ENCODE data around the gene TCEA2. TPM values are rescaled to one million over a fixed set of nuclear protein-coding genes. Genes with fewer than 3 reads are reported as not detected.

TCEA2 gene
- total and polyA plus RNA-seq, 2 experiments from 2014 or later: 96.0 to 169 TPM

DNA sequence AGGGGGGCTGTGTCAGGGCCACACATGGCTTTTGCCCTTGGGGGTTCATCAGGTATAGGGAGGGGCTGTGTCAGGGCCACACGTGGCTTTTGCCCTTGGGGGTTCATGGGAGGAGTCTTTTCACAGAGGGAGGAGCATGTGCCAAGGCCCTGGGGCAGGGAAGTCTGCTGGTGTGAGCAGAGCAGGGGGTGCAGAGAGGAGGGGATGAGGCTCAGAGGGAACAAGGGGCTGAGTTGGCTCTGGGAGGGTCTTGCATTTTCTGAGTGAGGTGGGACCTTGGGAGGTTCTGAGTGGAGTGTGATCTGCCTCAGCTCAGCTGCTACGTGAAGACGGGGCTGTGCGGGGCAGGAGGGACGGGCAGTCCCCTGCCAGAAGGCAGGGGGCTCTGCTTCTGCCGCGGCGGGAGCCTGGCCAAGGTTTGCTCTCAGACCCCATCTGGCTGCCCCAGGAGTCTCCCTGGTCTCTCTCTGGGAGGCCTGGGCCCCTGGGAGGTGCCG, 7.6 kb upstream of the TCEA2 start:
- no peaks in the 10 kb centered on the region for H3K9me3 ChIP-seq (ENCODE audit: low read depth)
- H3K4me3 ChIP-seq: no peak overlapping the region
- H3K4me1 ChIP-seq (ENCODE audit: low read depth): peaks cover 5% of the 10 kb centered on the region
- no peak overlapping the region for H3K27ac ChIP-seq
- no peaks in the 10 kb centered on the region for H3K36me3 ChIP-seq
- peaks cover 11% of the 10 kb centered on the region for H3K27me3 ChIP-seq
- DNase-seq (ENCODE audit: low read depth in 1 of 2, low spot score in 1 of 2): no peak
- TF ChIP-seq, protein P1, sequence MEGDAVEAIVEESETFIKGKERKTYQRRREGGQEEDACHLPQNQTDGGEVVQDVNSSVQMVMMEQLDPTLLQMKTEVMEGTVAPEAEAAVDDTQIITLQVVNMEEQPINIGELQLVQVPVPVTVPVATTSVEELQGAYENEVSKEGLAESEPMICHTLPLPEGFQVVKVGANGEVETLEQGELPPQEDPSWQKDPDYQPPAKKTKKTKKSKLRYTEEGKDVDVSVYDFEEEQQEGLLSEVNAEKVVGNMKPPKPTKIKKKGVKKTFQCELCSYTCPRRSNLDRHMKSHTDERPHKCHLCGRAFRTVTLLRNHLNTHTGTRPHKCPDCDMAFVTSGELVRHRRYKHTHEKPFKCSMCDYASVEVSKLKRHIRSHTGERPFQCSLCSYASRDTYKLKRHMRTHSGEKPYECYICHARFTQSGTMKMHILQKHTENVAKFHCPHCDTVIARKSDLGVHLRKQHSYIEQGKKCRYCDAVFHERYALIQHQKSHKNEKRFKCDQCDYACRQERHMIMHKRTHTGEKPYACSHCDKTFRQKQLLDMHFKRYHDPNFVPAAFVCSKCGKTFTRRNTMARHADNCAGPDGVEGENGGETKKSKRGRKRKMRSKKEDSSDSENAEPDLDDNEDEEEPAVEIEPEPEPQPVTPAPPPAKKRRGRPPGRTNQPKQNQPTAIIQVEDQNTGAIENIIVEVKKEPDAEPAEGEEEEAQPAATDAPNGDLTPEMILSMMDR (IDR thresholded peaks at IDR 0.05; ENCODE audit: low read depth, low read length): no peak

DNA sequence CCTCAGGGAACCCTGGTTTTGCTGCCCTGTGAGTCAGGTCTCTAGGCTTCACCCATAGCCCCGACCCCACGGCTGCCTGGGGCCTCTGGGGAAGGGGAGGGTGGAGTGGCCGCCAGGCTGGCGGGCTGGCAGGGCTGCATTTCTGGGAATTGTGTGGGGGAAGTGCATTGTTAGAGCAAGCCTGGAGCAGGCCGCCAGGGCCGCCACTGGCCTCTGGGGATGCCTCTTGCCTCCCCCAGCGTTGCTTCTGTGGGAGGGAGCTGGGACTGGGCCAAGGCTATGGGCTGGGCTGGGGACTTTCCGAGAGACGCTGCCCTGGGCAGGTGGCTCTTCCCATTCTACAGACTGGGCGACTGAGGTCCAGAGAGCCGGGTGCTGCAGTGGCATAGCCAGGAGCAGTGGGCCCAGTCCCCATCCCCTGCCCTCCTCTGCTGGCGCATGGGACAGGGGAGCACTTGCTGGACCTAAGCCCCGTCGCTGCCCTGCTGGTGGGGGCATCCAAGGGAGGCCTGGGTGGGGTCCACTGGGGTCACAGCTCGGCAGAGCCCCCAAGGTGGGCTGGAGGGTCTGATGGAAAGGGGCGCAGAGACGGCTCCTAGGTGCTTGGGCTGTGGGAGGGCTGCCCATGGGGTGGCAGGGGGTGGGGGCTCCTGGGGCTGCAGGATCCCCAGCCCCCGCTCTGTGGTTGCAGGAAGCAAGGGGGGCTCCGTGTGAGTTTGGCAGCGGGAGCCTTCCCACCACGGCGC, 6.9 kb upstream of the TCEA2 start:
- Histone ChIP-seq H3K36me3 (no peaks in the 10 kb centered on the region), H3K9me3 (ENCODE audit: low read depth) (no peaks in the 10 kb centered on the region), H3K4me1 (ENCODE audit: low read depth) (peaks cover 5% of the 10 kb centered on the region), H3K27ac (no peak overlapping the region), H3K27me3 (peaks cover 5% of the 10 kb centered on the region), H3K4me3 (no peak overlapping the region)
- DNase-seq (ENCODE audit: low read depth in 1 of 2, low spot score in 1 of 2): peak in 1 of 2 donors; percentile 81
- TF ChIP-seq, protein P1 (IDR thresholded peaks at IDR 0.05; ENCODE audit: low read depth, low read length): no peak

DNA sequence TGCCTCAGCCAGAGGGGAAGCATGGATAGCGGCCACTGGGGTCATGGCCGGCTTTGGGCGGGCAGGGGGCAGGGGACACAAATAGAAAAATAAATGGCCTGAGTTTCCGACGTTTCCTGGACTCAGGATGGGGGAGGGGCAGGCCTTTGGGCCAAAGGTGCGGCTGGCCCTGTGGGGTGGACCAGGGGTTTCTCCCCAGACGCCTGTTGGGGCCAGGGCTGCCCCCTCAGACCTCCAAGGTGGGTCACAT, 6.4 kb upstream of the TCEA2 start:
- no peak overlapping the region for H3K4me3 ChIP-seq
- H3K27me3 ChIP-seq: no peaks in the 10 kb centered on the region
- no peaks in the 10 kb centered on the region for H3K9me3 ChIP-seq (ENCODE audit: low read depth)
- peaks cover 5% of the 10 kb centered on the region for H3K4me1 ChIP-seq (ENCODE audit: low read depth)
- TF ChIP-seq, protein P1 (IDR thresholded peaks at IDR 0.05; ENCODE audit: low read depth, low read length): no peak
- H3K27ac ChIP-seq: no peak overlapping the region
- no peak for DNase-seq (ENCODE audit: low read depth in 1 of 2, low spot score in 1 of 2)
- H3K36me3 ChIP-seq: no peaks in the 10 kb centered on the region

DNA sequence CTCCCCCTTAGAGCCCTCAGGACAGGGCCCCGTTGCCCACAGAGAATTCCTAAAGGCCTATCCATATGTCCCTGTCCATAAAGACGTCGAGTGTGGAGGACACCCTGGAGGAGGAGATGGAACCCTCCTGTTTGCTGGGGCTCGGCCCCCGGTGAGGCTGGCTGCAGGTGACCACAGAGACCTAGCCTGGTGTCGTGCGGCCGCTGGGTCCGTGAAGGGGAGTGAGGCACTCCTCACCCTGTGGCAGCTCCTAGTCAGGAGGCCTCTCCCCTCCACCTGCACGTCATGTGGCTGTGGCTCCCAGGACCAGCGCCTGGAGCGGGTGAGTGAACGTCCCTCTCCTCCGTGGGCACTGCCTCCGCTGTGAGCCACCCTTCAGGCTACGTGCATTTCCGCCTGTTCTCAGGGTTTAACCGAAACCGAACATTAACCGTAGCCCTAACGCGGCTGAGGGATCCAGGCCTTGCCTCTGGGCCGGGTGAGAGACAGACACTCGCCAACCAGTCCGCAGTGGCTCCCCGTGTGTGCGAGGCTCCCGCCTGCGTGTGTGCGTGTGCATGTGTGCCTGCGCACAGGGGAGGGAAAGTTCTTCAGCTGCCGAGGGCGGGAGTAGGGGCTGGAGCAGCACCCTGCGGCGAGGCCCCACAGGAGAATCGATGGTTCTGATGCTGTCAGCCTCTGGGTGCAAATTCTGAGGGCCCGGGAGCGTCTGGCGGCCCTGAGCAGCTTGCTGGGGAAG, 5.9 kb upstream of the TCEA2 start:
- Histone ChIP-seq H3K36me3 (no peaks in the 10 kb centered on the region), H3K9me3 (ENCODE audit: low read depth) (no peaks in the 10 kb centered on the region), H3K4me1 (ENCODE audit: low read depth) (peaks cover 5% of the 10 kb centered on the region), H3K27me3 (no peaks in the 10 kb centered on the region), H3K4me3 (no peak overlapping the region), H3K27ac (no peak overlapping the region)
- DNase-seq (ENCODE audit: low read depth in 1 of 2, low spot score in 1 of 2): no peak
- TF ChIP-seq, protein P1 (IDR thresholded peaks at IDR 0.05; ENCODE audit: low read depth, low read length): no peak

DNA sequence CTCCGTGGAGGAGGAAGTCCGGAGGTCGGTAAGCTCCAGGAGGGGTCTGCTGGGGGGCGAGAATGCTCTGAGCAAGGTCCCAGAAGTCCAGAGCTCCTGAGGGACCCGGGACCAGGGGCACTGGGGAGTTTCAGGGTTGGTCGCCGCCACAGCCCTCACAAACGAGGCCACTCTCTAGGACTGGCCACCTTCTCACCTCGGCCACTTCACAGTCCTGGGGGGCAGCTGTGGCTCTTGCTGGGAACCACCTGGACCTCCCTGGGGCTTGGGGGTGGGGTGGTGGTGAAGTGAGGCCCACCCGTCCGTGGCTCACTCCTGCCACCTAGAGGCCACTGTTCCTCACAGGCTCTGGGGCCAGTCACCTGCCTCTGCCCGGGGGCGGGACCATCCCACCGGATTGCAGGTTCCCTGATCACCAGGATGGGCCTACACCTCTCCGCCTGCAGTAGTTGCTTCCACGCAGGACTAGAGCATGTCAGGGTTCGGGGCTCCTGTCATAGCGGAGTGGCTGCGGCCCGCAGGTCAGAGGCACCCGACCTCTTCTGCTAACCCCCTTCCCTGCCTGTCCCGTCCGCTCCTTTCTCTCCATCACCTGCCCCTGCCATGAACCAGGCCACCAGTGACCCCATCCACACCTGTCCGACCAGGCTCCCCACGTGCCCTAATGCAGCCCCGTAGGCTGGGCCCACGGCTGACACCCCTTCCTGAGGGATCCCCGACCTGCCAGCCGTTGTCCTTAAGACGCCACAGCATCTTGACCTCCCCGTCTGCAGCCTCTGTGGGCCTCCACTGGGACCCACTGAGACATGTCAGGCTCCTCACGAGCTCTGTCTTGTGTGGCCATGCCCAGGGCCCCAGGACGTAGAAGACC, 5.1 kb upstream of the TCEA2 start:
- DNase-seq (ENCODE audit: low read depth in 1 of 2, low spot score in 1 of 2): peak; percentile 72 to 82
- H3K9me3 ChIP-seq (ENCODE audit: low read depth): no peaks in the 10 kb centered on the region
- H3K27me3 ChIP-seq: no peaks in the 10 kb centered on the region
- H3K27ac ChIP-seq: no peak overlapping the region
- TF ChIP-seq, protein P1 (IDR thresholded peaks at IDR 0.05; ENCODE audit: low read depth, low read length): peak; percentile 81
- peaks cover 10% of the 10 kb centered on the region for H3K4me1 ChIP-seq (ENCODE audit: low read depth)
- no peak overlapping the region for H3K4me3 ChIP-seq
- H3K36me3 ChIP-seq: no peaks in the 10 kb centered on the region

Data from cardiac muscle cell (in vitro differentiated cells and primary cell).